Bronchial epithelial cell (primary cell): ENCODE measurements around the gene CDYL2. TPM values are rescaled to one million over a fixed set of nuclear protein-coding genes. Genes with fewer than 3 reads are reported as not detected.

ENCODE experiments used
- DNase-seq: peaks from one replicate; pipeline ENCODE4 v3.0.0-alpha.2; 2010; ENCODE audit warnings: low read depth
- FAIRE-seq: peaks from 2 replicates; lab custom pipeline; 2011; peaks lifted over from hg19 to GRCh38; lab: Jason Lieb, UNC
- H3K27me3 ChIP-seq: 2 replicates; pipeline ENCODE4 v1.5.1; 2011; ENCODE audit warnings: low read length; ENCODE audit not compliant: control insufficient read depth, insufficient read depth
- H3K36me3 ChIP-seq: 2 replicates; pipeline ENCODE4 v1.5.1; 2011; ENCODE audit warnings: low read length; ENCODE audit not compliant: control insufficient read depth, insufficient read depth
- H3K4me3 ChIP-seq: 2 replicates; pipeline ENCODE4 v1.5.1; 2011; ENCODE audit warnings: mild to moderate bottlenecking, low read depth, low read length, control low read depth
- CTCF ChIP-seq: IDR thresholded peaks from 2 replicates; pipeline ENCODE4 v1.5.1; 2011; ENCODE audit warnings: mild to moderate bottlenecking, moderate library complexity, low read length, control low read depth, inconsistent platforms; ENCODE audit not compliant: insufficient read depth, severe bottlenecking
- total RNA-seq: library from RNA; depleted of rRNA; stranded (reverse); fragments of >200 nt; gene quantifications from 2 replicates; pipeline ENCODE4 v1.2.1, GENCODE V29; 2014

The CDYL2 gene
- total RNA-seq, 1 donor from 2014 or later, result 1.1 TPM

GRCh38 chr16:80604600-80605355, 199.6 kb downstream of the CDYL2 start:
- no peak for TF ChIP-seq CTCF
- no peak for FAIRE-seq
- DNase-seq, result no peak
- Histone ChIP-seq H3K36me3 (no peaks in the 10 kb centered on the region), H3K27me3 (no peaks in the 10 kb centered on the region), H3K4me3 (no peak overlapping the region)

- H3K4me3 ChIP-seq, result no peak overlapping the region
- DNase-seq (no peak), FAIRE-seq (no peak)
- H3K27me3 ChIP-seq, result no peaks in the 10 kb centered on the region
- TF ChIP-seq CTCF, result no peak
- H3K36me3 ChIP-seq, result no peaks in the 10 kb centered on the region
Measured at GRCh38 chr16:80602894-80603293, 201.5 kb downstream of the CDYL2 start.

- Histone ChIP-seq H3K27me3 (no peaks in the 10 kb centered on the region), H3K36me3 (no peaks in the 10 kb centered on the region), H3K4me3 (no peak overlapping the region)
- TF ChIP-seq CTCF, result no peak
- DNase-seq, result no peak
- FAIRE-seq, result no peak
Measured at GRCh38 chr16:80601182-80601581, 203.2 kb downstream of the CDYL2 start.

- TF ChIP-seq CTCF, result no peak
- Histone ChIP-seq H3K27me3 (no peaks in the 10 kb centered on the region), H3K36me3 (no peaks in the 10 kb centered on the region), H3K4me3 (no peak overlapping the region)
- DNase-seq (no peak), FAIRE-seq (no peak)
Measured at GRCh38 chr16:80599466-80599865, 204.9 kb downstream of the CDYL2 start.

- FAIRE-seq, result no peak
- no peak for TF ChIP-seq CTCF
- no peak overlapping the region for H3K4me3 ChIP-seq
- H3K36me3 ChIP-seq, result no peaks in the 10 kb centered on the region
- H3K27me3 ChIP-seq, result no peaks in the 10 kb centered on the region
- no peak for DNase-seq
Measured at GRCh38 chr16:80596507-80597207, 207.7 kb downstream of the CDYL2 start.
